HFF-Myc (cell line): ENCODE data around the gene SLC30A3.

Experiments used
- DNase-seq: peaks from one replicate; pipeline ENCODE4 v3.0.0-alpha.2; 2011; ENCODE audit warnings: low read depth; ENCODE audit errors: extremely low read depth
- H3K4me3 ChIP-seq: replicated peaks from 2 replicates; pipeline ENCODE4 v1.5.1; 2011; ENCODE audit warnings: low read depth, mild to moderate bottlenecking, control low read depth, low read length
- TF ChIP-seq, protein P1 (sequence below): IDR thresholded peaks from 2 replicates; pipeline ENCODE4 v1.5.1; 2012; ENCODE audit warnings: mild to moderate bottlenecking, low read depth, low read length, control low read depth; ENCODE audit errors: missing control alignments

Gene SLC30A3

DNA sequence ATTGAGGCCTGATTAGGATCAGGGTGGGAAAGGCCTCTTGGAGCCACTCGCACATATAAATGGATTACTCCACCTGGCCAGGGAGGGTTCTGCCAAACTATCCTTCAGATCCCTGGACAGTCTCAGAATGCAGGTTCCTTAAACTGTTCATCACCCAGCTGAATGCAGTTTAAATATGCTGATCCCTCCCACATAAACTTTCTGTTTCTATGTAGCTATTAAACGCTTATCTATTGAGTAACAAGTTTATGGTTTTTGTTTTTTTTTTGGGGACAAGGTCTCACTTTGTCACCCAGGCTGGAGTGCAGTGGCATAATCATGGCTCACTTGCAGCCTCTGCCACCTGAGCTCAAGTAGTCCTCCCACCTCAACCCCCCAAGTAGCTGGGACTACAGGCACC is 43.8 kb downstream of the SLC30A3 start:
- peak overlapping the region; percentile 93 for H3K4me3 ChIP-seq
- no peak for DNase-seq
- TF ChIP-seq, protein P1, sequence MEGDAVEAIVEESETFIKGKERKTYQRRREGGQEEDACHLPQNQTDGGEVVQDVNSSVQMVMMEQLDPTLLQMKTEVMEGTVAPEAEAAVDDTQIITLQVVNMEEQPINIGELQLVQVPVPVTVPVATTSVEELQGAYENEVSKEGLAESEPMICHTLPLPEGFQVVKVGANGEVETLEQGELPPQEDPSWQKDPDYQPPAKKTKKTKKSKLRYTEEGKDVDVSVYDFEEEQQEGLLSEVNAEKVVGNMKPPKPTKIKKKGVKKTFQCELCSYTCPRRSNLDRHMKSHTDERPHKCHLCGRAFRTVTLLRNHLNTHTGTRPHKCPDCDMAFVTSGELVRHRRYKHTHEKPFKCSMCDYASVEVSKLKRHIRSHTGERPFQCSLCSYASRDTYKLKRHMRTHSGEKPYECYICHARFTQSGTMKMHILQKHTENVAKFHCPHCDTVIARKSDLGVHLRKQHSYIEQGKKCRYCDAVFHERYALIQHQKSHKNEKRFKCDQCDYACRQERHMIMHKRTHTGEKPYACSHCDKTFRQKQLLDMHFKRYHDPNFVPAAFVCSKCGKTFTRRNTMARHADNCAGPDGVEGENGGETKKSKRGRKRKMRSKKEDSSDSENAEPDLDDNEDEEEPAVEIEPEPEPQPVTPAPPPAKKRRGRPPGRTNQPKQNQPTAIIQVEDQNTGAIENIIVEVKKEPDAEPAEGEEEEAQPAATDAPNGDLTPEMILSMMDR, result no peak

DNA sequence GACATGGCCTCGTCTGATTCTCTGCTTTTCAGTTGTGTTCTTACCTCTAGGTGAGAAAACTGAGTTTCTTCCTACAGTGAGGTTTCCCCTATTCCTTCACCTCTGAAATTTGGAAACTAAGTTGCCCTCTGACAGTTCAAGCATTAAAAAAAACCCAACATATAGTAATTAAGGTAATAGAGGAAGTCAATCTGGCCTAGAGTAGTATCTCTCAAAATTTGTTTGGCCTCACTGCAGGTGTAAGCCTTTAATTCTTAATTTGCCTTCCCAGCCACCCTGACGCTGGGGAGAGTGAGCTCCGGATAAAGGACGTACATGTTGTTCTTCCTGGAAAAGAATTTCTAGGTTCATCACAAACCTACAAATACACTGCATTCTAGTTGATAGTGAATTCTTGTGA is 44.2 kb downstream of the SLC30A3 start:
- DNase-seq, result no peak
- TF ChIP-seq, protein P1, result no peak
- H3K4me3 ChIP-seq, result peak overlapping the region; percentile 93

DNA sequence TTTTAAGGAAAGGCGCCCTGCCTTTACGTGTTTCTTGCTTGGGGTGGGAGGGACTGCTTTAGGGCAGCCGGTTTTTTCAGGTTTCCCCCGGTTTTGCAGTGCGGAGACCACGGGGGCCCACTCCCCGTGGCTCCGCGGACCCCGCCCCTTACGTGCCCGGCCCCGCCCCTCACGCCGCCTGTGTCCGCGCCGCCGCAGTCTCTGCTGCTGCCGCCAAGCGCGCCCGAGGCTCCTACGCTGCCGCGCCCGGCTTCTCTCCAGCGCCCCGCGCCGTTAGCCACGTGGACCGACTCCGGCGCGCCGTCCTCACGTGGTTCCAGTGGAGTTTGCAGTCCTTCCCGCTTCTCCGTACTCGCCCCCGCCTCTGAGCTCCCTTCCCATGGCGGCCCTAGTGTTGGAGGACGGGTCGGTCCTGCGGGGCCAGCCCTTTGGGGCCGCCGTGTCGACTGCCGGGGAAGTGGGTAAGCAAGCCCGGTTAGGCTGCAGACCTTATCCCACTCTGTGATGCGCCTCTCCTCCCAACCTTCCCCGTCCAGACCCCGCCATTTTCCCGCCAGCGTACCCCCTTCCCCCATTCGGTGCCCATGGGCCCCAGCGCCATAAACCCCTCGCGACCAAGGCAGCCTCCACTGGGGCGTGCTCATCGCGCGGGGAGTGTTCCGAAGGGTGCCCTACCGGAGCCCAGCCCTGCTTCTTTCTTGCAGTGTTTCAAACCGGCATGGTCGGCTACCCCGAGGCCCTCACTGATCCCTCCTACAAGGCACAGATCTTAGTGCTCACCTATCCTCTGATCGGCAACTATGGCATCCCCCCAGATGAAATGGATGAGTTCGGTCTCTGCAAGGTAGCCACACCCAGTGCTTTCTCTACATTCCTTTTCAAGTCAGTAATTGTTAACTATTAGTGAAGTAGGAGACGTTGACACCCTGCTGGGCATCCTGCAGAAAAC is 45.4 kb downstream of the SLC30A3 start, which contains the start of gene CAD:
Gene CAD (plus strand): TSS at position 197 of the 949 bp plus-strand sequence. CDS start 183 bp downstream, at position 380.
- TF ChIP-seq, protein P1, result no peak
- H3K4me3 ChIP-seq, result peak within 1 kb of the TSS; percentile 93
- DNase-seq, result peak; percentile 48

DNA sequence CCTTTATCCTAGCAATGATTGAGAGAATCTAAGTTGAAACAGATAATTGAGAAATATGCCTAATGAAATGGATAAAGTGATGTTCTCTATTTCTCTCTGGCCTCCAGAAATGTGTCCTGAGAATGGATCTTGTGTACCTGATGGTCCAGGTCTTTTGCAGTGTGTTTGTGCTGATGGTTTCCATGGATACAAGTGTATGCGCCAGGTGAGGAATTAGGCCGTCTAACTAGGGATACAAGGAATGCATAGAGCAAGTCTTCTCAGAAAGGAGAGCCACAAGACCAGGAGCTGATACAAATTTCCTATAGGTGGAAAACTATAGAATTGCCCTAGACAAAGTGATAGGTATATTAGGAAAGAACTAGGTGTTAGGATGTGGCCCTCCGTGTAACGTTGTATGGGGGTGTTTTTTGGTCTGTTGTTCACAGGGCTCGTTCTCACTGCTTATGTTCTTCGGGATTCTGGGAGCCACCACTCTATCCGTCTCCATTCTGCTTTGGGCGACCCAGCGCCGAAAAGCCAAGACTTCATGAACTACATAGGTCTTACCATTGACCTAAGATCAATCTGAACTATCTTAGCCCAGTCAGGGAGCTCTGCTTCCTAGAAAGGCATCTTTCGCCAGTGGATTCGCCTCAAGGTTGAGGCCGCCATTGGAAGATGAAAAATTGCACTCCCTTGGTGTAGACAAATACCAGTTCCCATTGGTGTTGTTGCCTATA is 46.3 kb downstream of the SLC30A3 start:
- TF ChIP-seq, protein P1, result no peak
- H3K4me3 ChIP-seq, result peak overlapping the region; percentile 93
- no peak for DNase-seq

DNA sequence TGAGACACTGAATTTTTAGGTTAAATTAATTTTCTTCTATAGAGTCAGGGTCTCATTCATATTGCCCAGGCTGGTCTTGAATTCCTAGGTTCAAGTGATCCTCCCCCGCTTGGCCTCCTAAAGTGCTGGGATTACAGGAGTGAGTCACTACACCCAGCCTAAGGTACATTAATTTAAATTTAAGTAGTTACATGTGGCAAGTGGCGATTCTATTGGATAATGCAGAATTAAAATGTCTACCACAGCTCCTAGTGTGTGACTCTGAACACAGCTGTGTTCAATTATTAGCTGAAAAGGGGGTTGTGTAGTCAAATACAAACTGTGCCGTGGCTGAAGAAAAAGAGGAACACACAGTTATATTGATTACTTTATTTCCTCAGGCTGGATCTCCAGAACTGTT is 47.9 kb downstream of the SLC30A3 start:
- DNase-seq, result peak; percentile 81
- TF ChIP-seq, protein P1, result no peak
- peak overlapping the region; percentile 5 for H3K4me3 ChIP-seq

DNA sequence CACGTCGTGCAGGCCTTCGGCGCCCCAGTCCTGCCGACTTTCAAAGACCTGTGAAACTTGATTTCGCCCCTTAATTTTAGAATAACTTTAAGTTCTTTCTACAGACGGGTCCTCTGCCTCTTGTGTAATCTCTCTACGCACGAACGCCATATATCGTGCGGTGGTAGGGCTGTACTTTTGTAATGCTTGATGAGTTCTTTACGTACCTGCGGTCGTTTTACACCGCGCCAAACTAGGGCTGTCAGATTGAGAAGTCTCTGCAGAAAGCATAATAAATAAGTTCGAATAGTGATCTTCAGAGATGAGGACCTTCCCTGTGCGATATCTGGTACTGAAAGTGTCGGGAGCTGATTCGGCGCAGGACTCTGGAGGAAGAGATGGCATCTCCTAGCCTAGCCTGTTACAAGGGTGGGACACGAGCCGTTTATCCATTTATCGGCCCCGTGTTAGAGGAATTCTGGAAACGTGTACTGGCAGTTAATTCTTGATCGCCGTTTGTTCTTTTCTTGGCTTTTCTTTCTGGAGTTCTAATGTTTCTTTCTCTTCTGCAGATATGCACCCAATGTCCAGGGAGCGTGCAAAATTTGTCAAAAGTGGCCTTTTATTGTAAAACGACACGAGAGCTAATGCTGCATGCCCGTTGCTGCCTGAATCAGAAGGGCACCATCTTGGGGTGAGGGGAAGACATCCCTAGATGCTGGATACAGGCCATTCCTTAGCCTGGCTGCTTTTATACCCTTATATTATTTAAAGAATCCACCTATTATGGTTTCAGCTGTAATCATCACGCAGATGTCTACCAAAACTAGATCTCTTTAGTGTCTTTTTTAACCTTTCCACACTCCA is 50.0 kb downstream of the SLC30A3 start:
- TF ChIP-seq, protein P1, result no peak
- DNase-seq, result no peak
- H3K4me3 ChIP-seq, result peak overlapping the region; percentile 88
